SK-N-MC (cell line): Measurements from ENCODE around the gene PIGQ.

ENCODE experiments used
- EZH2 ChIP-seq: fragments of 200-600 bp; sonication (generic); IDR thresholded peaks from one replicate; pipeline ENCODE4 v1.6.1; 2017; ENCODE audit warnings: antibody characterized with exemption
- FOXP2 ChIP-seq: optimal IDR thresholded peaks from 2 replicates; pipeline ENCODE3; 2011; ENCODE audit warnings: mild to moderate bottlenecking, moderate library complexity; ENCODE audit not compliant: insufficient read depth; ENCODE audit errors: extremely low read length, control extremely low read depth
- POLR2AphosphoS5 ChIP-seq: IDR thresholded peaks from 2 replicates; pipeline ENCODE4 v1.6.1; 2012; ENCODE audit warnings: mild to moderate bottlenecking, low read depth, low read length, borderline replicate concordance

DNA sequence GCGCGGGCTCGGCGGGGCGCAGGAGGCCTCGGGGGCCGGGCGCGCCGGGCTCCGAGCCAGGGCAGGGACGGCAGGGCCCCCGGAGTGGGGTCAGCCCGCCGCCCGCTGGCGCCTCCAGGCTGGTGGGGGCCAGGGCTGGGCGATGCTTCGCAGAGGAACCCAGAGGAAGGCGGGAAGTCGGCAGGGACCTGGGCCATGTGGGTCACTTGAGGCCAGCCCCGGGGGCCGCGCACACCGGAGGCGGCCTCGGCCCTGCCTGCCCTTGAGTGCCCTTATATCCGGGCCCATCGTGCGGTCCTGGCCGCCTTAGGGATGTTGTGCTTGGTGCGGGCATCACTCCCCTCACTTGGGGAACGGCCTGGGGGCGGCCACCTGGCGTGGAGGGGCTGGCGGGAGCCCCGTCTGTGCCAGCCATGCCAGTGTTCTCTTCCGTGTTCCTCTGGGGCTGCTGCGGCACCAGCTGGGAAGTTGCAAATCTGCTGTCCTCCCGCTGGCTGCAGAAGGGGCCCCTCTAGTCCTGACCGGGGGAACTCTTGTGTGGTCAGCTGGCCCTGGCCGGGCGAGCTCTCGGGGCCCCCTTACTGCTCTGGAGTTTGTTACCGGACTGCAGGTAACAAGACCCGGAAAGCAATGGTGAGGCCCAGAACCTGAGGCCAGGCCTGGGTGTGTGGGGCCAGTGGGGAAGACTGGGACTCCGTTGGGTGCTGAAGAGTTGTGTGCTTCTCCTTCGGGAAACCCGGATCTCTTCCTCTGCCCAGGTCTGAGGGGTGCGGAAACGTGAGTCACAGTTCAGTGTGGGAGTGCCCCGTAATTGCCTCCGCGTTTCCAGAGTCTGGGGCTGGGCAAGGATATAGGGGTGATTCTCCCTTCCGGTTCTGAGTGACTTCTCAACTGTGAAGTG lies 41.4 kb upstream of the PIGQ start:
- TF ChIP-seq POLR2AphosphoS5 (no peak), EZH2 (no peak), FOXP2 (no peak)
